OCI-LY7 (cell line): ENCODE data around the gene PRKAG2. TPM values are rescaled to one million over a fixed set of nuclear protein-coding genes. Genes with fewer than 3 reads are reported as not detected.

Experiments used
- BruUV-seq: library from RNA; stranded (reverse); fragments of 400-500 nt; replicated peaks from 2 replicates; lab custom pipeline; 2021; lab: Mats Ljungman, UMichigan
- CTCF ChIA-PET: fragments of 300-600 bp; sonication (Branson Sonifier 250); formaldehyde crosslinking; loops from one replicate; lab custom pipeline; 2022; ENCODE audit warnings: antibody characterized with exemption; ENCODE audit not compliant: unreplicated experiment; lab: Charles Lee
- POLR2A ChIA-PET: fragments of 300-600 bp; sonication (Branson Sonifier 250); formaldehyde crosslinking; loops from one replicate; lab custom pipeline; 2022; ENCODE audit warnings: antibody characterized with exemption; lab: Charles Lee
- DNase-seq: peaks from one replicate; pipeline ENCODE4 v3.0.0-alpha.2; 2015; ENCODE audit warnings: low spot score
- H2AFZ ChIP-seq: fragments of 200-600 bp; sonication (generic), shearing (Covaris generic); 2 replicates; pipeline ENCODE4 v1.6.1; 2014; ENCODE audit warnings: mild to moderate bottlenecking, antibody characterized with exemption, low read length, moderate library complexity
- H3K27ac ChIP-seq: fragments of 200-600 bp; sonication (generic); 2 replicates; pipeline ENCODE4 v1.5.1; 2014; ENCODE audit warnings: mixed run types, low read depth, mild to moderate bottlenecking, moderate library complexity, low read length, inconsistent platforms; ENCODE audit not compliant: poor library complexity, severe bottlenecking
- H3K36me3 ChIP-seq: fragments of 200-600 bp; sonication (generic); 2 replicates; pipeline ENCODE4 v1.6.1; 2014; ENCODE audit warnings: mild to moderate bottlenecking, antibody characterized with exemption, low read length, moderate library complexity, mixed read lengths; ENCODE audit not compliant: insufficient read depth
- H3K4me1 ChIP-seq: fragments of 200-600 bp; sonication (generic); 2 replicates; pipeline ENCODE4 v1.5.1; 2014; ENCODE audit warnings: mild to moderate bottlenecking, low read length; ENCODE audit not compliant: insufficient read depth, poor library complexity, severe bottlenecking
- H3K4me2 ChIP-seq: fragments of 200-600 bp; sonication (generic); 2 replicates; pipeline ENCODE4 v1.6.1; 2014; ENCODE audit warnings: mild to moderate bottlenecking, low read length
- H3K4me3 ChIP-seq: fragments of 200-600 bp; sonication (generic); 2 replicates; pipeline ENCODE4 v1.5.1; 2014; ENCODE audit warnings: mild to moderate bottlenecking, low read depth, low read length; ENCODE audit not compliant: poor library complexity, severe bottlenecking
- H3K79me2 ChIP-seq: fragments of 200-600 bp; sonication (generic); 2 replicates; pipeline ENCODE4 v1.6.1; 2016; ENCODE audit warnings: low read depth, mild to moderate bottlenecking, low read length, moderate library complexity, mixed read lengths; ENCODE audit not compliant: insufficient read depth
- H3K9me2 ChIP-seq: fragments of 200-600 bp; sonication (generic); 2 replicates; pipeline ENCODE4 v1.6.1; 2016; ENCODE audit warnings: mild to moderate bottlenecking, low read length, mixed read lengths; ENCODE audit not compliant: insufficient read depth
- H3K9me3 ChIP-seq: fragments of 200-600 bp; sonication (generic); 2 replicates; pipeline ENCODE4 v1.6.1; 2014; ENCODE audit warnings: mild to moderate bottlenecking, mixed run types, low read length, mixed read lengths
- H4K20me1 ChIP-seq: fragments of 200-600 bp; sonication (generic); 2 replicates; pipeline ENCODE4 v1.6.1; 2014; ENCODE audit warnings: mild to moderate bottlenecking, antibody characterized with exemption, low read length, moderate library complexity, mixed read lengths; ENCODE audit not compliant: insufficient read depth
- CTCF ChIP-seq: fragments of 200-600 bp; sonication (generic); conservative IDR thresholded peaks from 2 replicates; pipeline ENCODE4 v1.5.1; 2014; ENCODE audit warnings: mild to moderate bottlenecking, antibody characterized with exemption, low read length, moderate library complexity, mixed read lengths
- EZH2phosphoT487 ChIP-seq: fragments of 200-600 bp; sonication (generic); IDR thresholded peaks from 2 replicates; pipeline ENCODE4 v1.6.1; 2018; ENCODE audit warnings: low read depth, borderline replicate concordance, mild to moderate bottlenecking, mixed run types, antibody characterized with exemption, low read length, moderate library complexity, mixed read lengths
- intact Hi-C: fragments of 100-400 bp; cut with micrococcal nuclease; formaldehyde crosslinking; loops from one replicate; pipeline ENCODE4 v1.10.0; 2022; ENCODE audit not compliant: unreplicated experiment
- total RNA-seq, 2 experiments: library from RNA; depleted of rRNA in 1 of 2; stranded (reverse); fragments of >200 nt in 1 of 2; shearing (Covaris generic) in 1 of 2; gene quantifications; 2 replicates each; pipeline ENCODE4 v1.2.3, GENCODE V29; 2014 to 2022

The PRKAG2 gene
- total RNA-seq, 2 experiments from 2014 or later, result 1.2 to 5.1 TPM

- Histone ChIP-seq H3K4me1 (no peaks in the 10 kb centered on the region), H2AFZ (no peak overlapping the region), H3K4me3 (no peak overlapping the region), H3K9me2 (no peaks in the 10 kb centered on the region), H3K36me3 (no peaks in the 10 kb centered on the region), H3K27ac (no peak overlapping the region), H3K9me3 (no peaks in the 10 kb centered on the region), H3K79me2 (no peaks in the 10 kb centered on the region), H4K20me1 (no peaks in the 10 kb centered on the region), H3K4me2 (no peak overlapping the region)
- ChIA-PET CTCF (interaction anchor here (0.6 kb wide), 1 partner anchor 87 kb away, joined by 3 read pairs; no protein-coding TSS in a partner anchor), POLR2A (interaction anchor here (0.6 kb wide), 1 partner anchor 1021 kb away, joined by 7 read pairs; no protein-coding TSS in a partner anchor)
- DNase-seq, result no peak
- no peak for TF ChIP-seq CTCF
- no peak for TF ChIP-seq EZH2phosphoT487
- no TSS peak for BruUV-seq
- intact Hi-C loops, result no loop called here
These were observed 201.6 kb downstream of the PRKAG2 start for GRCh38 chr7:151675196-151675920.

GRCh38 chr7:151674161-151674920 lies 202.6 kb downstream of the PRKAG2 start:
- BruUV-seq, result no TSS peak
- Histone ChIP-seq H3K9me2 (no peaks in the 10 kb centered on the region), H3K36me3 (no peaks in the 10 kb centered on the region), H3K4me2 (no peak overlapping the region), H3K27ac (no peak overlapping the region), H3K4me1 (no peaks in the 10 kb centered on the region), H3K4me3 (no peak overlapping the region), H2AFZ (no peak overlapping the region), H4K20me1 (no peaks in the 10 kb centered on the region), H3K9me3 (no peaks in the 10 kb centered on the region), H3K79me2 (no peaks in the 10 kb centered on the region)
- intact Hi-C loops, result no loop called here
- DNase-seq, result no peak
- POLR2A ChIA-PET, result interaction anchor here (0.6 kb wide), 1 partner anchor 1022 kb away, joined by 7 read pairs; no protein-coding TSS in a partner anchor
- TF ChIP-seq EZH2phosphoT487 (no peak), CTCF (no peak)
- CTCF ChIA-PET, result interaction anchor here (0.6 kb wide), 1 partner anchor 88 kb away, joined by 3 read pairs; no protein-coding TSS in a partner anchor
